ENCODE results near the gene TRIM4.

DNA sequence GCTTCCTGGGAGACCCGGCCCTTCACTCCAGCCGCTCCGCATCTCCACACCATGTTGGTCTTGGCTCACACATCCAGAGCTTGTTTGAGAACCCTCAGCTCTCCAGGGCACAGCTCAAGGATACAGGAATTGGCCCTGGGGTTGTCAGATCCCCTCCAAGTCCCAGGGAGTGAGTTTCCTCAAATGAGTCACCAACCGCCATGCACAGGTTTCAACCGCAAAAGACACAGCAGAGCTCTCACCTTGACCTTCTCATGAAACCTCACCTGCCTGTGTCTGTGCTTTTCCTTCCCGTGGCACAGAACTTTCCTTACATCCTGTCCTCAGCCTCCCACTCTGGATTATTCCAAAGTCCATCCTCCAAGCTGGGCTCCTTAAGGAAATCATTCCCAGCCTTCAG is 35.9 kb upstream of the TRIM4 start:
- no peak for TF ChIP-seq POLR2A (IDR thresholded peaks at IDR 0.05)
- no peak for TF ChIP-seq CTCF (IDR thresholded peaks at IDR 0.05)
